D341Med (cell line): Measurements from ENCODE around the gene GALNT9.

ENCODE experiments used
- DNase-seq: peaks from one replicate; pipeline ENCODE4 v3.0.0; 2012; ENCODE audit warnings: low spot score

GALNT9 gene

DNA sequence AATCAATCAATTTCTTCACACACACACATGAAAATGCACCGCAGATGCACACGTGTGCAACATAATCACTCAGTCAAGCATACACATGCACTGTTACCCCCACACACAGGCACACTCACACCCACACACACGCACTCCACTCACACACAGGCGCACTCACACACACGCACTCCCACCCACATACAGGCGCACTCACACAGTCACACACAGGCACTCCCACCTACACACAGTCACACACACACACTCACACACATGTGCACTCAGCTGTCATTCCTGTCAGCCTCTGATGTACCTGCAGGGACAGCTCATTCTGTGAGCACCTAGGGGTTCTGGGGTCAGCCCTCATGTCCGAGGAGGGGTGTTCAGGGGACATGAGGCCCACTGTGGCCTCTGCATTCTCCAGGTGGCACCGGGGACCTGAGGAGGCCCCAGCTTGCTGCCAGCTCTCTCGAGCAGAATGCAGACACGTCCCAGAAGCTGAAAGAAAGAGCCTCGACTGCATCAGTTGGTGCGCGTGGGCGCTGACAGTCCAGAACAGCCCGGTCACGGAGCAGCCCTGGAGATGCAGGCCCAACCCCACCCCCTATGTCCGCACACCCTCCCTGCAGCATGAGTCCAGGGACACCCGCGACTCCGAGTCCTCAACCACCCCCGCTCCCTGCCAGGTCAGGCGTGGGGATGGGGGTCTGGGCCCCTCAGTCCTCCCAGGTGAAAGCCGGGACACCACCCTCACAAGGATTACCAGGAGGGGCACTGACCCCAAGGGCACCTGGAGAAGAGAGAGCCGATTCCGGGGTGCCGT is 115.8 kb downstream of the GALNT9 start:
- DNase-seq, result no peak

DNA sequence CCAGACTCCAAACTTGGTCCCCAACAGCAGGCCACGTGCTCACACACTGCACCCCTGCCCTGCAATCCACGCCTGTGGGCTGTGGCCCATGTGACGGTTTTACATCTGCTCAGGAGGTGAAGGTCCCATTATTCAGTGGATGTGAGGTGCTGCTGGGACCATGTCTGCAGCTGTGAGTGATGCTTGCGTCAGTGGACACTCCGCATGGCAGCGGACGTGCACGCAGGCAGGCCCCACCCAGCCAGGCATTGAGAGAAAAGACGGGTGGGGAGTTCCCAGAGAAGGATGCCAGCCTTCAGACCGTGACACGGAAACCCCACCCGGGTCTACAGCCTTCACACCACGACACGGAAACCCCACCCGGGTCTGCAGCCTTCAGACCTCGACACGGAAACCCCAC is 117.6 kb downstream of the GALNT9 start:
- no peak for DNase-seq

DNA sequence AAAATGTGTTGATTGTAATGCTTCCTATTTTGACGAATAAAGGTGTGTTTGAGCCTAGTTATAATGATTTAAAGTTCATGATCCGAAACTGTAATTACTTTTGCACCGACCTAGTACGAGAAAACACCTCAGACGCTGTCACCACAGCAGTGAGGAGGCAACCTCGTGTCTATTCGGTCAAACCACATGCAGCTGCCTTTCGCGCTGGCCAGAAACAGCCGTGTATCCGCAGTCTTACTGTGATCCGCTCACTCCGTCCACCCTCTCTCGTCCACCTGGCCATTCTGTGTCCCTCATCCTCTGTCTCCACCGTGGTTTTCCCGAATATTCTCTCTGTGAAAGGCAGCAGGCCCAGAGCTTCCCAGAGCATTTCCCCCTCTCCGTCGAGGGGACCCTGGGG is 118.1 kb downstream of the GALNT9 start:
- DNase-seq, result no peak

DNA sequence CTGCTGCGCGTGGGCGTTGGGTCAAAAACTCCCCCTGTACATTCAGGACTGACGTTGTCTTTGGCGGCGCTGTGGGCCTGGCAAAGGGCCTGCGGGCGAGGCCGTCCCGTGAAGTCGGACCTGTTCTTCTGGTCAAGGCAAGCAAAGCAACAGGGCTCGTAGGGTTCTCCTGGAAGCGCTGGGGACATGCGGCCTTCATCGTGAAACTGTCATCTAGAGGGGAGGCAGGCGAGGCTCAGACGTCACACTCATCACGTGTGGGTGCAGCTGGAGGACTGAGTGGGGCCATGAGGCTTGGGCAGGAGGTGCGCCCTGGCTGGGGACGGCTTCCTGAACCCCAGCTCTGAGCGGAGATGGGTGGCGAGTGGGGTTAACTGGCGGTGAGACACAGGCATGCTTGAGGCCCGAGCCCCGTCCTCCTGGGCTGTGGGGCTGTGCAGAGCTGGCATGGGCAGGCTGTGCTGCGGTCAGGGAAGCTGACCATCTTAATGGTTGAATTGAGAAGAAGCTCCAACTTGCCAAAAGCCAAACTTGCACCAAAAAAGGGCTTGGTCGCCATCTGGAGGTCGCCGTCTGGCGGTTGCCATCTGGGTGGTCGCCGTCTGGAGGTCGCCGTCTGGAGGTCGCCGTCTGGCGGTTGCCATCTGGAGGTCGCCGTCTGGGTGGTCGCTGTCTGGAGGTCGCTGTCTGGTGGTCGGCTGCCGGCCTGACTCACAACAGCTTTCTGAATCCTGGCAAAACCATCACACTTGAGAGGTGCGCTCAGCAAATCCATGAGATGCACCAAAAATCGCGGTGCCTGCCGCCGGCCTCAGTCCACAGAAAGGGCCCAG is 119.0 kb downstream of the GALNT9 start:
- DNase-seq, result no peak

DNA sequence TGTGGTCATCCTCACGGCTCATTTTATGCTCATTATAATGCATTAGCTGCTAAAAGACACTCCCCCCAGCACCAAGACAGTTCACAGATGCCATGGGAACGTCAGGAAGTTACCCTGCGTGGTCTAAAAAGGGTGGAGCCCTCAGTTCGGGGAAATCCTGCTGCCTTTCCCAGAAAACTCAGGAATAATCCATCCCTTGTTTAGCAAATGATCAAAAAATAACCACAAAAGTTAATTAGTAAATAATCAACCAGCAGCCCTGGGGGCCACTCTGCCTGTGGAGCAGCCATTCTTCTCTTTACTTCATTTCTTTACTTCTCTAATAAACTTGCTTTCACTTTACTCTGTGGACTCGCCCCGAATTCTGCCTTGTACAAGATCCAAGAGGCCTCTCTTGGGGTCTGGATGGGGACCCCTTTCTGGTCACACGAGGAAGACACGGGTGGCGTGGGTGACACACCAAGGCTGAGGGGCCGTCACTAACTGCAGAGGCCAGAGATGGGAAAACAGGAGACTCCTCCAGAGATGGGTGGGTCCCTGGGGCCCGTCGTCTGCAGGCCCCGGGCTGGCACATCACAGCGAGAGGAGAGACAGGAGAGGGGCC is 119.7 kb downstream of the GALNT9 start:
- DNase-seq, result no peak

DNA sequence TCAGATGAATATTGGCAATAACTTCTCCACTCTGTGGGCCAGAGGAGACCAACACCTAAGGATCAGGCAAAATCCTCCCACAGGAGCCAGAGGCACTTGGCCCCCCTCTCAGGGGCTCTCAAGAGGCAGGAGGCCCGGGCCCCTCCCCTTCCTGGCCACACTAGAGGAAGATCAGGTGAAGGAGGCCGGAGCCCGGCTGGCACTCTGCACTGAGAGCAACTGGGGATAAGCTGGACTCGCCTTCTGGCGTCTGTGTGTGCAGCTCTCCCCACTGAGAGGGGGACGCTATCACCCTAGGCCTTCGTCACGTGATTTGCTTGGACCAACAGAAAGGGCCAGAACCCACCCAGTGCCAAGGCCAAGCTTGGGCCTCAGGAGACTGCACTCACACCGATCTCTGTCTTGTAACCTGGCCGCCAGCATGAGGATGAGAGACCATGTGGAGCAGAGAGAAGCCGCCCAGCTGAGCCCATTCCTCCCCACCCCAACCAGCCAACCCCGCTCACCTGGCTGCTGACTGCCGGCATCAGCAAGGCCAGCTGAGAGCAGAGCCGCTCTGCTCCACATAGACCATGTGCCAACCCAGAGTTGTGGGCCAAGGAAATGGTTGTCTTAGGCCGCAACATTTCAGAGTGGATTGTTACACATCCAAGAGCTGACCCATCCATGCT is 121.1 kb downstream of the GALNT9 start:
- DNase-seq, result no peak

DNA sequence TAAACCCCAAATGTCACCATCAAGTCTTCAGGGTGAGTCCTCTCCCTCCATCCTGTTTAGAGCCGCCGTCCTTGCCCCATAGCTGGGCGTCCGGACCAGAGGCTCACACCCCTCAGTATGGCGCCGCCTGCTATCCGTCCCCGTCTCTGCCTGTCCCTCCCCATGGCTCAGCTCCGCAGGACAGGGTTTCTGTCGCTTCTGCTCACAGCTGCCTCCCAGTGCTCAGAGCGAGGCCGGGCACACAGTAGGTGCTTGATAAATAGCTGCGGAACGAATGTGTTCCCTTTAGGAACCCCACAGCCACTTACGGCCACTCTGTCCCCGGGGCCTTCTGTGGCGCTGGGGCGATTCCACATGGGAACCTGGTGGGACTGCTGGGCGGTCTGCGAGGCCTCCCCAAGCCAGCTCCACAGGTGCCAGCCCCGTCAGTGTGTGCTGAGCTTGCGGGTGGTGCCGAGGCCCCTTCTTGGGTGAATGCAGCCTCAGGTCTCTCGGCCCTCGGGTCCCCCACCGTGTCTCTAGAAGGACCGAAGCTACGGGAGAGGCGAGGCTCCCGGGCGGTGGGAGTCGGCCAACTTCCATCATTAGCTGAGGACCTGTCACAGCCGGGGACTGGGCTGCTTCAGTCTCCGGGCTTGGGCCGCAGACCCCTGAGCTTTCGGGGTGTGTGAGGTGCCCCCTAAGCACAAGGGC is 122.2 kb downstream of the GALNT9 start:
- DNase-seq, result no peak

DNA sequence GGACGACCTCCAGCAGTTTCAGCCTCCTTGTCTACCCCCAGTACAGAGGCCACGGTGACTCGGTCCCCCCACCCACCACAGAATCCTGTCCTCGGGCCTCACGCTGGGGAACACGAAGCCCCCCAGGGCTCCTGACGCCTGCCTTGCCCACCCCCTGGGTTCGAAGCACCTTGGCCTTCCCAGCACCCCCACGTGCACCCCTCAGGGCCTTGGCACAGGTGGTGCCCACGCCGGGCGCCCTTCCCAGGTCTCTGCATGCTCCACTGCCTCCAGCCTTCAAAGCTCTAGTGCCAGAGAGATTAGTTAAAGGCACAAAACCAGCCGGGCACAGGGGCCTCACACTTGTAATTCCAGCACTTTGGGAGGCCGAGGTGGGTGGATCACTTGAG is 123.3 kb downstream of the GALNT9 start:
- DNase-seq, result no peak

DNA sequence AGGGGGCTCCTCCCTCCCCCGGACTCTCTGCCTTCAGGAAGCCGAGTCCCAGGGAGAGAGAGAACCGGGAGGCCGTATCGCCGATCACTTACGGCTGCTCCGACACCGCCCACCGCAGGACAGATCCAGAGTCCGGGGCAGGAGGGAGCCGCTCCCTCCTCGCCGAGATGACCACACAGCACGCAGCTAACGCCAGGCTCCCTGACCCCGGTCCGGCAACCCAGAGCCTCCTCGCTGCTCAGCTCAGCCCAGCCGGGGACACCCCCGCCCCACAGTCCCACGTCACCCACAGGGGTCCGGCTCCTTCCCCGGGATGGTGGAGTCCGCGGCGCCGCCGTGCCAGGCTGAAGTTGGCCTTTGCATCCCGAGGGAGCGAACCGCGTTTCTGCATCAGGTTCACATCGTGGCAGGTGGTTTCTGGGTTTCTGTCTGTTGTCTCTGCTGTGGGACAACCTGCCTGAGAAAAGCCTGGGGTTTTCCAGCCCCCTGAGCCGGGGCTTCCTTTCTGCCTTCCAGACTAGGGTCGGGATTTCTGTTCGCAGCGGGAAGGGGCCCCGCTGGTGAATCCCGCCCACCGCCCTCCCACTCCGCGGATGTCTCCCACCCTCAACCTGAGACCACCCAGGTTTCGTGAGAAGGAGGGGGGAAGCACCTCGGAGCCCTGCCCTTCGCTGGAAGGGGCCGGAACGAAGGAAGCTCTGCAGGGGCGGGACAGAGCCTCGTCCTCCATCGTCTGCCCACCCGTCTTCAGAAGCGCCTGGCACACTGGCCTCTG is 123.9 kb downstream of the GALNT9 start:
- no peak for DNase-seq

DNA sequence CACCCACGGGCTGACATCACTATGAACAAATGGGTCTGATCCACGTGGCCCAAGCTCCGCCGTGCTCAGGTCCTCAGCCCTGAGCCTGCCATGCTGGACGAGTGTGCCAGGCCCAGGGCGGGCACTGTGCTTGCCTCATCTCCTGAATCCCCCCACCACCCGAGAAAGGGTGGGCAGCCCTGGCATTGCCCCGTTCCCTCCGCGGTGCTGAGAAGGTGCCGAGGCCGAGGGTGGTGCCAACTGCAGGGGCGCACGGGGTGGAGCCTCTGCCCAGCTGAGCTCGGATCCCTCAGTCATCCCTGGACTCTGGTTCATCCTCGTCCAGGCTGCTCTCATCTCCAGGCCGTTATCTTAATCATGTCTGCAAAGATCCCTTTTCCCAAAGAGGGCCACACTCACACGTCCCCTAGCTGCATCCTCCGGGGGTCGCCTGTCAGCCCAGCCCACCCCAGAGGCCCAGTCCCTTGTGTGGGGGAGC is 124.6 kb downstream of the GALNT9 start:
- no peak for DNase-seq

DNA sequence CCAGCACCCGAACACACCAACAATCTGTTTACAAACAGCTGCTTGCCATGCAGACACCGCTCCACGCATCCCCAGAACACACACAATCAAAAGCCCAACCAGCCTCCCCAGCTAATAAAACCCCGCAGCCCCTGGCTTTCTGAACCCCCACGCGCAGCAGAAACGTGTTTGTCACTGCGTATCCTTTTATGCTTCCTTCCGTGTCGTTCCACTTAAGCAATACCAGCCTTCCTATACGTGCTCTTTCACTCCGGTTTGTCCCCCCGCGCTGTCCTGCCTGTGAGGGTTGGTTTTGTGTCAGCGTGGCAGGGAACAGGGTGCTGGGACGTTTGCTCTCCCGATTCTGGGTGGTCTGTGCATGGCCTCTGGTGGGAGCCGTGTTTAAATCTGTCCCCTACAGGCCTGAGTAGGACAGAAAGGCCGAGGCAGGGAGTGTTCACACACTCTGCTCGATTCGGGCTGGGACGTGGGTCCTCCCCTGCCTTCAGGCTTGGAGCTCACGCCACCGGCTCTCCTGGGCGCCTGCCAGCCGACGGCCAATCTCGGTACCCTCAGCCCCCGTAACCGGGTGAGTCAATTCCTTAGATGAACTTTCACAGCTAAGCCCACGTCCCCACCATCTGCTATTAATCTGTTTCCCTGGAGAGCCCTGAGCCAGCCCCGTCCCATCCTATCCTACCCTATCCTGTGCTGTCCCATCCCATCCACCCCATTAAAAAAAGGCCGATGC is 125.2 kb downstream of the GALNT9 start:
- no peak for DNase-seq

DNA sequence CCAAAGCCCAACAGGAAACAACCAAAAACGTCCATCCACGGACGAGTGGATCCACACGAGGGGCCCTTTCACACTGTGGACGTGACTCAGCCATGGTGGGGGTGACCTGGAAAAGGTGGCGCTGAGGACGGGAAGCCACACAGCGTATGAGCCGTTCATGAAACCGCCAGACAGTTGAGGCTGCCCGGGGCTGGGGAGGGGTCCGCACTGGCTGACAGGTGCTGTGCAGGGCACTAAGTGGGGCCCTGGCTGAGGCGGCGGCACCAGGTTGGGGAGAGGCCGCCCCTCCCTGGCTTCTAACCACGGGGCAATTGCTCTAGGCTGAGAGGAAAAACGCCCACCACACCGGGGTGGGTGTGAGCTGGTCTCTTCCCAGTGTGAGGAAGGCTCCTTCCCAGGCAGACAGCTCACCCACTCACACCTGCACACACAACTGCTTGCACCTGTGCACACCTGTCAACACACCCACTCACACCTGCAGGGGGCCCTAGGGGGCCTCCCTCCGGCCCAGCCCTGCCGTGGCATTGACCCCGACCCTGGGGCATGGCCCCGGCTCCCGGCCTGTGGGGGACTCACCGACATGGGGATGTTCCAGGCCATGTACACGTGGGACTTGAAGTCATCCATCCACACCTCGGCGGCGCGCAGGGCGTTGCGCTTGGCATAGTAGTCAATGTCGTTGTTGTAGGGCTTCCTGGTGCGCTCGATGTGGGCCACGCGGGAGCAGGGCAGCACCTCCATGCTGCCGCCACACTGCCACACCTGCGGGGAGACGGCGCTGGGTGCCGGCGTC is 126.3 kb downstream of the GALNT9 start:
- no peak for DNase-seq

DNA sequence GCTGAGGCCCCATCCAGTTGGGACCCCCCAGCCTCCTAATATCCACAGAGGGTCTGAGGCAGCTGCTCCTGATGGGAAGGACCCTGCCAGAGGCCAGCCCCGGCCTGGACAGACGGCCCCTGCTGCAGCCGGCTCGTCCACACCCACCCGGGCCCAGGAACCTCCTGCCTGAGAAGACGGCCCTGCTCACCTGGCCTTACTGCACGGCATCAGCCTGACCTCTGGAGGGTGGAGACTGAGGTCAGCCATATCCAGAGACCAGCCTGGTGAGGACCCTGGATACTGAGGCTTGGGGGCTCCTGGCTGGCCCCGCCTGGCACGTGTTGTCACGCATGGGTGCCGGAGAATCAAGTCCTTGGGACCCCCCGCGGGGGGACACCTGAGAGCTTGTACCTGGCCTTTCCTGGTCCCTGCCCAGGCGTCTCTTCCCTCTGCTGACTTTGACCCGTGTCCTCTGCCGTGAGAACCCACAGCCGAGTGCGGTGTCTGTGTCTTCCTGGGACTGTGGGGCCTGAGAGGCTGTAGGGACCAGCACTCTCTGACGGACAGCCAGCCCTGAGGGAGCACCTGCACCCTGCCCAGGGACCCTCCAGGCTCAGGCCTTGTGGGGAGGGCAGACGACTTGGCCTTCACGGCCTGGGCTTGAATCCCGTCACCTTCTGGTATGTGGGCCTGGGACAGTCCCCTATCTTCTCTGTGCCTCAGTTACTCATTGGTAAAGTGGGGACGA is 127.8 kb downstream of the GALNT9 start:
- no peak for DNase-seq

DNA sequence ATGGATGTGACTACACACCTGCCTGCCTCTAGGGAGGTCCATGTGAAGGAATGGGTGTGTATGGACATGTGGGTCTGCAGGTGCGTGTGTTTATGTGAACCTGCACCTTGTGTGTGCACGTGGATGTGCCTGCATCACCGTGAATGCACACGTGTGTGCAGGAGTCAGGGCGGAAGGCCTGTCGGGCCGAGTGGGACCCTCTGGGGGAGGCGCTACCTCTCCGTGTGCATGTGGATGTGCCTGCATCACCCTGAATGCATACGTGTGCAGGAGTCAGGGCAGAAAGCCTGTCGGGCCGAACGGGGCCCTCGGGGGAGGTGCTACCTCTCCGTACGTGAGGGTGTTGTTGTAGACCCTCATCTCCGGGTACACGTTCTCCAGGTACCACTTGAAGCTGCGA is 128.6 kb downstream of the GALNT9 start:
- DNase-seq, result no peak

DNA sequence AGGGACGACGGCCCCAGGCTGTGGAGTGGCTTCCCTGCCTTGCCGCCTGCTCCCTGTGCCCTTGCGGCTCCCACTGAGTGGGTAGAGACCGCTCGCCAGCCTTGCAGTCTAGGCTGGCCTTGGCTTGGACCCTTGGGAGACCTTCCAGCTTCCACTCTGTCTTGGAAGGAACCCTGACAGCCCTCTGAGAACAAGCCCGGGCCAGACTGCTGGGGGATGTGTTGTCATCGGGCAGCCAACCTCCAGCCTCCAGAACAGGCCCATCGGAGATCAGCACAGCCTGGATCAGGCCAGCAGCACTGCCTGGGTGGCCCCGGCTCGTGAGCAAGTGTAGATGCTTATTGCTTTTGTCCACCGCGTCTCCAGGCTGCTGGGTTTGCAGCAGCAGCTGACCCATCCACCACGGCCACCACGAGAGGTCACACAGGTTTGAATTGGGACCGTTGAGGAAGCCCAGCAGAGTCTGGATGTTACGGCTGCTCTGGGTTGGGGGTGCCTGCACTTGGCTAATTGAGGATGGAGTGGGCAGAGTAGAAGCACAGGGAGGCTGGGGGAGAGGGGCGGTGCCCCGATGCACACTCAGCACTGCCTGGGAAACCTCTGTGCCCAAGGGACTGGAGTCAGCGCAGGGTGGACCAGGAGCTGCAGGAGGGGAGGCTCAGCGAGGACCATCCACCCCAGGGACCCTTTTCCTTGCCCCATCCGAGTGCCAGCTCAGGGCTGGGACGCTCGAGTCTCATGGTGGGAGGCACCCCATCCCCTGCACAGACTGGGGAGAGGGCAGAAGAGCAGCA is 129.7 kb downstream of the GALNT9 start:
- no peak for DNase-seq

DNA sequence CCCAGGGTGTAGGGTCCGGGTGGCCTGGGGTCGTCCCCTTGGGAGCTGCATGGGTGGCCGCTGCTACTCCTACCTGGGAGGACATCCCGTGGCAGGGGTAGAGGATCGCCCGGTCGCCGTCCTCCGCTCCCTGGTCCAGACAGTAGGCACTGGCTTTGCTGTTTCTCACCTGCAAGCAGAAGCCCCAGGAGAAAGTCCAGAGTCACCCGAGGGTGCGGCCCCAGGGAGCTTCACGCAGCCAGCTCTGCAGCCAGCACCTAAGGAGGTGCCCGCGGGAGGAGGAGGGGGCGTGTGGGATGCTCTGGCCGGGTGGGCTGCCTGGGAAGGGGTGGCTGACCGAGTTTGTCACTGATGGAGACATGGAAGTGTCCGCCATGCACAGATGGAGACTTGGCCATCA is 130.3 kb downstream of the GALNT9 start:
- DNase-seq, result no peak

DNA sequence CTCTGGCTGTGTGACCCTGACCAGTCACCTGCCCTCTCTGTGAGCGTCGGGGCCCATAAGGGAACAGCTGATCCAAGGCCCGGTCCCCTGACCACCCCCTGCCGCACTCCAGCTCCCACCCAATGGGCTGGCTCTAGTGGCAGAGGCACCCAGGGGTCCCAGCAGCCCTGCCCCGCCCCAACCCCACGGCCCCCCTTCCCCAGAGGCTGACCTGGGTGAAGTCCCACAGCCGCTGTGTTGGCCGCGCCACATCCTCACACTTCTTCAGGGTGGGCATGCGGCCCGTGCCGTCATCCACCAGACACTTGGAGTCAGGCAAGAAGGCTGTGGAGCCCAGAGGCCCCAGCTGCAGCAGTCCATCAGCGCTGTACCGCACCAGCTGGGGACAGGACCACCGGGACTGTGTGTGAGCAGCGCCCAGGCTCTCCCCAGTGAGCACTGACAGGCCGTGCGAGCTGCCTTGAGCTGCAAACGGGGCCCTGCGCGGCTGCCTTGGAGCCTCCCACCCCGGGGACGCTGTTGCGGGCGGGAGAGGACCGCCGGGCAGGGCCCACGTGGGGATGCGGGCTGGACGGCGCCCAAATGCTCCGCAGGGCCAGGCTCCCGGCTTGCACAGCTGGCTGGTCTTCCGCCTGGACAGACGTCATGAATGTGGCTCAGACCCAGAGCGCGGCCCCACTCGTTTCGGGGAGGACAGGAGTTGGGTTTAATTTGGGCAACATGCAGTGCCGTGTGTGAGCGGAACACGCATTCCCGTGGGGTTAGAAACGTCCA is 131.6 kb downstream of the GALNT9 start:
- DNase-seq, result no peak
